Activated naive CD4-positive, alpha-beta T cell treated with anti-CD3 and anti-CD28 coated beads for 36 hours (primary cell): ENCODE data around the gene ITGA1. TPM values are rescaled to one million over a fixed set of nuclear protein-coding genes. Genes with fewer than 3 reads are reported as not detected.

Experiments
- CTCF ChIA-PET: fragments of 350-600 bp; sonication (Branson Sonifier 250); formaldehyde crosslinking; loops from one replicate; lab custom pipeline; 2021; ENCODE audit warnings: antibody characterized with exemption; lab: Charles Lee
- DNase-seq: peaks from one replicate; pipeline ENCODE4 v3.0.0-alpha.2; 2020
- H3K27ac Mint-ChIP-seq: one replicate; pipeline ENCODE4 v1.8.0; 2021; ENCODE audit warnings: mild to moderate bottlenecking, mixed read lengths
- H3K27me3 Mint-ChIP-seq: one replicate; pipeline ENCODE4 v1.8.0; 2021; ENCODE audit warnings: low read depth, mixed read lengths
- H3K36me3 Mint-ChIP-seq: one replicate; pipeline ENCODE4 v1.8.0; 2021; ENCODE audit warnings: low read depth, mixed read lengths
- H3K4me1 Mint-ChIP-seq: one replicate; pipeline ENCODE4 v1.8.0; 2021; ENCODE audit warnings: low read depth, mixed read lengths
- H3K4me3 Mint-ChIP-seq: one replicate; pipeline ENCODE4 v1.8.0; 2021; ENCODE audit warnings: mild to moderate bottlenecking, moderate library complexity, mixed read lengths
- H3K9me3 Mint-ChIP-seq: one replicate; pipeline ENCODE4 v1.8.0; 2021; ENCODE audit warnings: mixed read lengths
- intact Hi-C: fragments of 100-400 bp; cut with micrococcal nuclease; formaldehyde crosslinking; loops from one replicate; pipeline ENCODE4 v1.15.1; 2023
- total RNA-seq, 2 experiments: library from RNA; stranded (reverse); gene quantifications; one replicate each; pipeline ENCODE4 v1.2.3, GENCODE V29; 2021

Gene ITGA1
- total RNA-seq, 2 experiments from 2014 or later: 0.69 to 1.2 TPM

- H3K27me3 Mint-ChIP-seq: no peaks in the 10 kb centered on the region
- no peak overlapping the region for H3K27ac Mint-ChIP-seq
- no peak overlapping the region for H3K4me3 Mint-ChIP-seq
- intact Hi-C loops: no loop called here
- CTCF ChIA-PET: no interaction called here
- peaks cover under 1% of the 10 kb centered on the region for H3K36me3 Mint-ChIP-seq
- H3K9me3 Mint-ChIP-seq: no peaks in the 10 kb centered on the region
- peaks cover 7% of the 10 kb centered on the region for H3K4me1 Mint-ChIP-seq
- no peak for DNase-seq
Observed at GRCh38 chr5:52895572-52896413, 108.1 kb downstream of the ITGA1 start.

- H3K9me3 Mint-ChIP-seq: peaks cover 4% of the 10 kb centered on the region
- H3K4me3 Mint-ChIP-seq: no peak overlapping the region
- H3K27me3 Mint-ChIP-seq: no peaks in the 10 kb centered on the region
- DNase-seq: no peak
- peaks cover 7% of the 10 kb centered on the region for H3K4me1 Mint-ChIP-seq
- H3K27ac Mint-ChIP-seq: no peak overlapping the region
- CTCF ChIA-PET: no interaction called here
- H3K36me3 Mint-ChIP-seq: peaks cover 5% of the 10 kb centered on the region
- intact Hi-C loops: no loop called here
Observed at GRCh38 chr5:52896534-52897237, 109.0 kb downstream of the ITGA1 start.

- CTCF ChIA-PET: no interaction called here
Observed at GRCh38 chr5:52897238-52897614, 109.5 kb downstream of the ITGA1 start.

DNA sequence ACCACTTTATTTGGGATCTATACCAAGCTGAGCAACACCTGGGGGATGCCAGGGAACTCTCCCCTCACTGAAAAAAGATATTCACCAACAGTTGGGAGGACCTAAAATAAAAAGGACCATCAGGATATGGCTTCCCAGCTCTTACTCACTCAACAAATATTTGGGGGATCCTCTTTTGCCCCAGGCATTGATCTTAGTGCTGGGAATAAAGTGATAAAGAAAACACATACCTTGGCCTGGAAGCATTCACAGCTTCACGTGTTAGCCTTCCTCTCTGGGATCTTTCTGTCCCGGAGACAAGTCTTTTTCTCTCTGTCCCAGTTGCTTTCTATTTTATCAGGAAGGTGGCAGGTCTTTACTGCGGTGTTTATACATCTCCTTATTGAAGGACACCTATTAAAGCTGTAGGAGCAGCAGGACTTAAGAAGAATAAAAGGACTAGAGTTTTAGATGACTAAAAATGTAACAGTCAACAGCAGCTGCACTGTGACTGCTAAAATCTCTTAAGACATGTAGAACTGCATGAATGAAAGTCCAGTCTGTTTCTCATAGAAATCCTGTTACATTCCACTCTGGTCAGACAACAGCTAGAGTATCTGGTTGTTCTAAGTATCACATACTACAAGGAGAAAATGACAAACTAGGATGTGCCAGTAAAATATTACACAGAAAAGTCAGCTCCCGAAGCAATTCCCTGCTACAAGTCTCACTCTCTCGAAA is 111.4 kb downstream of the ITGA1 start:
- H3K4me3 Mint-ChIP-seq: no peak overlapping the region
- peaks cover 2% of the 10 kb centered on the region for H3K27me3 Mint-ChIP-seq
- DNase-seq: no peak
- CTCF ChIA-PET: interaction anchor here (0.8 to 1.1 kb wide), 2 partner anchors 16 to 61 kb away, joined by 3 read pairs; no protein-coding TSS in a partner anchor
- H3K36me3 Mint-ChIP-seq: peaks cover 9% of the 10 kb centered on the region
- H3K4me1 Mint-ChIP-seq: peaks cover 7% of the 10 kb centered on the region
- H3K27ac Mint-ChIP-seq: no peak overlapping the region
- intact Hi-C loops: no loop called here
- H3K9me3 Mint-ChIP-seq: peaks cover 4% of the 10 kb centered on the region

More at GRCh38 chr5:52897238-52897614, 109.5 kb downstream of the ITGA1 start:
- no peak overlapping the region for H3K4me3 Mint-ChIP-seq
- H3K27me3 Mint-ChIP-seq: no peaks in the 10 kb centered on the region
- intact Hi-C loops: no loop called here
- no peak for DNase-seq
- H3K36me3 Mint-ChIP-seq: peaks cover 9% of the 10 kb centered on the region
- peaks cover 7% of the 10 kb centered on the region for H3K4me1 Mint-ChIP-seq
- H3K27ac Mint-ChIP-seq: no peak overlapping the region
- peaks cover 4% of the 10 kb centered on the region for H3K9me3 Mint-ChIP-seq

GRCh38 chr5:52903142-52903541 is 115.4 kb downstream of the ITGA1 start:
- Mint-ChIP-seq H3K27me3 (peaks cover 2% of the 10 kb centered on the region), H3K27ac (no peak overlapping the region), H3K4me3 (no peak overlapping the region), H3K4me1 (no peaks in the 10 kb centered on the region), H3K9me3 (peaks cover 4% of the 10 kb centered on the region), H3K36me3 (peaks cover 9% of the 10 kb centered on the region)
- intact Hi-C loops: no loop called here
- DNase-seq: no peak
- CTCF ChIA-PET: interaction anchor here (1.0 kb wide), 1 partner anchor 12 kb away, joined by 5 read pairs; no protein-coding TSS in a partner anchor

- Mint-ChIP-seq H3K27ac (no peak overlapping the region), H3K27me3 (peaks cover 2% of the 10 kb centered on the region), H3K9me3 (no peaks in the 10 kb centered on the region), H3K4me1 (no peaks in the 10 kb centered on the region), H3K4me3 (no peak overlapping the region), H3K36me3 (peaks cover 5% of the 10 kb centered on the region)
- DNase-seq: no peak
- intact Hi-C loops: no loop called here
- CTCF ChIA-PET: no interaction called here
Observed at GRCh38 chr5:52906343-52906742, 118.6 kb downstream of the ITGA1 start.

DNA sequence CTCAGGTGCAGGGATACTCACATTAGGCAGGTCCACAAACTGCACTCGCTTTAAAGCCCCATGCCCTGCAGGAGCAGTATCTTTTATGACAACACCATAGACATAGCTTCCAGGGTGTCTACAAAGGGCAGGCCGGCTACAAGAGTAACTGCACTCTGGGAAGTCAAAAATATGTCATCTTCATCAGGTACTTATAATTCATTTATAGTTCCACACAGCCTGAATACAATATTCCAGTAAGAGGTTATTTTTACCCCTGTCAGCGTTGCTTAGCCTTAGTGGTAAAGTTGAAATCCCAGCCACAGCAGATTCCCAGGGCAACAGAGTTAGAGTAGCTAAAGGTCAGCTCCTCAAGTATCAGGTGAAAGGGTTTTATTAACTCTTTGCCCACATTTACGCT is 119.1 kb downstream of the ITGA1 start:
- DNase-seq: no peak
- no peaks in the 10 kb centered on the region for H3K4me1 Mint-ChIP-seq
- H3K36me3 Mint-ChIP-seq: peaks cover 2% of the 10 kb centered on the region
- CTCF ChIA-PET: no interaction called here
- no peaks in the 10 kb centered on the region for H3K9me3 Mint-ChIP-seq
- H3K4me3 Mint-ChIP-seq: no peak overlapping the region
- intact Hi-C loops: no loop called here
- peaks cover 2% of the 10 kb centered on the region for H3K27me3 Mint-ChIP-seq
- H3K27ac Mint-ChIP-seq: no peak overlapping the region

GRCh38 chr5:52909192-52909591 is 121.5 kb downstream of the ITGA1 start:
- intact Hi-C loops: no loop called here
- CTCF ChIA-PET: interaction anchor here (0.8 kb wide), 1 partner anchor 10 kb away, joined by 3 read pairs; no protein-coding TSS in a partner anchor

DNA sequence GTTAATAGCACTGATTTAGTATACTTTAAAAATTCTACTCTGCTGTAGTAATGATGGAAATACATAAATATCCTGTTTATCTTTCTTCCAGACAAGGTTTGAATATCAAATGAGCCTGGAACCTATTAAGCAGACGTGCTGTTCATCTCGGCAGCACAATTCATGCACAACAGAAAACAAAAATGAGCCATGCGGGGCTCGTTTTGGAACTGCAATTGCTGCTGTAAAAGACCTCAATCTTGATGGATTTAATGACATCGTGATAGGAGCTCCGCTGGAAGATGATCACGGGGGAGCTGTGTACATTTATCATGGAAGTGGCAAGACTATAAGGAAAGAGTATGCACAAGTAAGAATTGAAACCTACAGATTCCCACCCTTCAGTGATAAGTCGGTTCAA is 122.4 kb downstream of the ITGA1 start:
- CTCF ChIA-PET: no interaction called here
- no peaks in the 10 kb centered on the region for H3K36me3 Mint-ChIP-seq
- peaks cover 3% of the 10 kb centered on the region for H3K4me1 Mint-ChIP-seq
- no peak overlapping the region for H3K27ac Mint-ChIP-seq
- intact Hi-C loops: no loop called here
- DNase-seq: no peak
- no peaks in the 10 kb centered on the region for H3K9me3 Mint-ChIP-seq
- no peaks in the 10 kb centered on the region for H3K27me3 Mint-ChIP-seq
- no peak overlapping the region for H3K4me3 Mint-ChIP-seq

More at GRCh38 chr5:52909192-52909591, 121.5 kb downstream of the ITGA1 start:
- Mint-ChIP-seq H3K27me3 (no peaks in the 10 kb centered on the region), H3K4me1 (no peaks in the 10 kb centered on the region), H3K4me3 (no peak overlapping the region), H3K36me3 (no peaks in the 10 kb centered on the region), H3K27ac (no peak overlapping the region), H3K9me3 (no peaks in the 10 kb centered on the region)
- DNase-seq: no peak

GRCh38 chr5:52915176-52915875 is 127.6 kb downstream of the ITGA1 start:
- intact Hi-C loops: loop anchor here (1.0 to 5.0 kb wide), 6 partner anchors 115 to 1953 kb away; partner anchors contain the start of genes ITGA1 and PELO
- H3K36me3 Mint-ChIP-seq: no peaks in the 10 kb centered on the region
- H3K27ac Mint-ChIP-seq: no peak overlapping the region
- H3K9me3 Mint-ChIP-seq: no peaks in the 10 kb centered on the region
- no peaks in the 10 kb centered on the region for H3K27me3 Mint-ChIP-seq
- CTCF ChIA-PET: interaction anchor here (0.6 to 2.1 kb wide), 35 partner anchors 10 to 465 kb away, joined by 3 to 21 read pairs (median 3); partner anchors contain the start of genes ITGA1 and PELO
- peaks cover 9% of the 10 kb centered on the region for H3K4me1 Mint-ChIP-seq
- peak overlapping the region; percentile 27 for H3K4me3 Mint-ChIP-seq
- DNase-seq: peak; percentile 64

DNA sequence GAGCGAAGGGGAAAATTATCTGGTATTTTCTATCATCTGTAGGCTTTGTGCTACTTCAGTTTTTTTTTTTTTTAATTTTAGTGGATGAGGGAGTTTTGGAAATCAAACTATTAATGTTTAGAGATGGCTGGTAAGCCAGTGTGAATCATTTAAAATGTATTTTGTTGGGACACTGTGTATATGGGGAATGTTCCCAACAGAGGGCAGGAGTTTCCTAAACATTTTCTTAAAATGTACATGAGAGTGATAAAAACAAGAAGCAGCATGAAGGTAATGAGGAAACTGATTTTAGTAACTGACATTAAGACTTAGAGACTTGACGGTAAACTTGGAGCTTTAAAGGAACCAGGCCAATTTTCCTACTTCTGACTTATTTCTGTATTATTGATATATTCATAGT is 133.2 kb downstream of the ITGA1 start:
- intact Hi-C loops: no loop called here
- no peak for DNase-seq
- Mint-ChIP-seq H3K27me3 (no peaks in the 10 kb centered on the region), H3K36me3 (no peaks in the 10 kb centered on the region), H3K4me1 (no peaks in the 10 kb centered on the region), H3K4me3 (no peak overlapping the region), H3K27ac (no peak overlapping the region), H3K9me3 (no peaks in the 10 kb centered on the region)
- CTCF ChIA-PET: no interaction called here
